UCSD-AML1 (cell line): ENCODE results near the gene OR9A2.
"Not testable (repeated sequence)": the region's sequence is repeated elsewhere in the genome, so short reads cannot be mapped to it uniquely, and the experiment has no call there.

ENCODE experiments used
- DNase-seq: peaks from one replicate; lab custom pipeline; 2025; ENCODE audit not compliant: unreplicated experiment; lab: John Stamatoyannopoulos, UW

Gene OR9A2

DNA sequence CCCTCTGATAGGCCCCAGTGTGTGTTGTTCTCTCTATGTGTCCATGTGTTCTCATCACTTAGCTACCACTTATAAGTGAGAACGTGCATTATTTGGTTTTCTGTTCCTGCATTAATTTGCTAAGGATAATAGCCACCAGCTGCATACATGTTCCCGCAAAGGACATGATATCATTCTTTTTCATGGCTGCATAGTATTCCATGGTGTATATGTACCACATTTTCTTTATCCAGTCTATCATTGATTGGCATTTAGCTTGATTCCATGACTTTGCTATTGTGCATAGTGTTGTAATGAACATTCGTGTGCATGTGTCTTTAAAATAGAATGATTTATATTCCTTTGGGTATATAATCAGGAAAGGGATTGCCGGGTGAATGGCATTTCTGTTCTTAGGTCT, 48.5 kb downstream of the OR9A2 start:
- not testable (repeated sequence) for DNase-seq
